DND-41 (cell line): ENCODE measurements around the gene TIMM44.
A peak's percentile ranks its signal among the peaks of the same experiment; 100 is the strongest.

Experiments
- ATAC-seq: fragments of 200-7000 bp; cut with Tn5 transposase; 3 replicates; pipeline ENCODE4 v1.9.1; 2021; ENCODE audit warnings: low read depth; ENCODE audit not compliant: insufficient read depth
- DNase-seq: peaks from one replicate; pipeline ENCODE4 v3.0.0-alpha.2; 2020
- H2AFZ ChIP-seq: 2 replicates; pipeline ENCODE4 v1.6.0; 2012; ENCODE audit warnings: low read depth, low read length
- H3K27ac ChIP-seq: 2 replicates; pipeline ENCODE4 v1.5.1; 2012; ENCODE audit warnings: low read length, inconsistent platforms
- H3K27me3 ChIP-seq: fragments of 200-600 bp; sonication (generic); 2 replicates; pipeline ENCODE4 v1.6.0; 2012; ENCODE audit warnings: low read length, mild to moderate bottlenecking, inconsistent platforms; ENCODE audit not compliant: insufficient read depth, poor library complexity
- H3K36me3 ChIP-seq: 2 replicates; pipeline ENCODE4 v1.5.1; 2012; ENCODE audit warnings: low read length, inconsistent platforms; ENCODE audit not compliant: insufficient read depth
- H3K4me1 ChIP-seq: 2 replicates; pipeline ENCODE4 v1.5.1; 2012; ENCODE audit warnings: mild to moderate bottlenecking, low read length; ENCODE audit not compliant: insufficient read depth
- H3K4me2 ChIP-seq: 2 replicates; pipeline ENCODE4 v1.6.0; 2012; ENCODE audit warnings: mild to moderate bottlenecking, moderate library complexity, low read length, inconsistent platforms; ENCODE audit not compliant: insufficient read depth
- H3K4me3 ChIP-seq, 2 experiments: fragments of 200-600 bp in 1 of 2; shearing (Covaris generic) in 1 of 2; 2 replicates each; pipeline ENCODE4 v1.5.1; 2012 to 2016; ENCODE audit warnings: inconsistent platforms in 2 of 2, low read length in 2 of 2, mild to moderate bottlenecking in 2 of 2, low read depth in 1 of 2, moderate library complexity in 1 of 2
- H3K79me2 ChIP-seq: 2 replicates; pipeline ENCODE4 v1.6.0; 2012; ENCODE audit warnings: low read length, inconsistent platforms; ENCODE audit not compliant: insufficient read depth
- H3K9ac ChIP-seq: 2 replicates; pipeline ENCODE4 v1.6.0; 2012; ENCODE audit warnings: low read depth, mild to moderate bottlenecking, inconsistent platforms, low read length, moderate library complexity
- H3K9me3 ChIP-seq: 2 replicates; pipeline ENCODE4 v1.5.1; 2012; ENCODE audit warnings: low read length, moderate library complexity, mild to moderate bottlenecking, inconsistent platforms; ENCODE audit not compliant: insufficient read depth, severe bottlenecking
- H4K20me1 ChIP-seq: 2 replicates; pipeline ENCODE4 v1.6.0; 2012; ENCODE audit warnings: low read length; ENCODE audit not compliant: insufficient read depth
- CTCF ChIP-seq: IDR thresholded peaks from 2 replicates; pipeline ENCODE4 v1.5.1; 2012; ENCODE audit warnings: borderline replicate concordance, low read length, moderate library complexity, mild to moderate bottlenecking; ENCODE audit not compliant: poor library complexity, severe bottlenecking; ENCODE audit errors: extremely low read depth
- EZH2 ChIP-seq: IDR thresholded peaks from 3 replicates; pipeline ENCODE4 v1.6.1; 2012; ENCODE audit warnings: borderline replicate concordance, low read depth, mild to moderate bottlenecking, moderate library complexity, low read length, inconsistent platforms; ENCODE audit not compliant: severe bottlenecking

Gene TIMM44, protein sequence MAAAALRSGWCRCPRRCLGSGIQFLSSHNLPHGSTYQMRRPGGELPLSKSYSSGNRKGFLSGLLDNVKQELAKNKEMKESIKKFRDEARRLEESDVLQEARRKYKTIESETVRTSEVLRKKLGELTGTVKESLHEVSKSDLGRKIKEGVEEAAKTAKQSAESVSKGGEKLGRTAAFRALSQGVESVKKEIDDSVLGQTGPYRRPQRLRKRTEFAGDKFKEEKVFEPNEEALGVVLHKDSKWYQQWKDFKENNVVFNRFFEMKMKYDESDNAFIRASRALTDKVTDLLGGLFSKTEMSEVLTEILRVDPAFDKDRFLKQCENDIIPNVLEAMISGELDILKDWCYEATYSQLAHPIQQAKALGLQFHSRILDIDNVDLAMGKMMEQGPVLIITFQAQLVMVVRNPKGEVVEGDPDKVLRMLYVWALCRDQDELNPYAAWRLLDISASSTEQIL

DNA sequence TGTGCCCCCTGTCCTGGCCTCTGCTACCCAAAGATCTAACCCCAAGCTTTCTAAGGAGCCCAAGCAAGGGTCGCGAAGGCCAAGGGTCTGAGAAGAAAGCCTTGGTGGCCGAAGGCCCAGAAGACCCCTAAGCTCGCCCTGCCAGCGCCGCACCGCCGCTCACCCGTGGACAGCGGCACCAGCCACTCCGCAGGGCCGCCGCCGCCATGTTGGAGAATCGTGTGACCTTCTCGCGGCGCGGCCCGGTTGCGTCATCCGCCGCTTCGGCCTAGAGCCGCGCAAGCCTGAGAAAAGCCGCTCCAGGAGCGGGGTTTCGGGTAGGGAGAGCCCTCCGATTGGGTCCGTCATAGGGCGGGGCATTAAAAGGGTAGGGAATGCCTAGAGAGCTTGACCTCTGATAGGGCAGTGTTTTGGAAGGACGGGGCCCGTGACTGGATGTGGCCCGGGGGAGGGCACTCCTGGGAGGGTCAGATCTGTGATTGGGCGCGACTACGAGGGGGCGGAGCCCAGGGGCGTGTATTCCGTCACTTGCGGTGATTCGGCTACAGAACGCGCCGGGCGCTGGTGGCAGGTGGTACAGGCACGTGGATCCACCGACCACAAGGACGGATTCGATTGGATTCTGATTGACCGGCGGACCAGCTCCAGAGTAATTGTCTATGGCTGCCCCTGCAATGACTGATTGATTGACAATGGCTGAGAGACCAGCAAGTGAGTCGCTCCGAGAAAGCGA lies at the start of gene TIMM44:
Gene TIMM44, minus strand, starts transcription at position 223 of the 733 bp plus-strand sequence. Its CDS starts 15 bp downstream, at position 208.
- Histone ChIP-seq H2AFZ (peak within 1 kb of the TSS; percentile 91), H3K79me2 (peaks cover 54% of the 10 kb centered on the region), H3K36me3 (peaks cover 32% of the 10 kb centered on the region), H3K9ac (peak within 1 kb of the TSS; percentile 96), H3K9me3 (no peaks in the 10 kb centered on the region), H3K4me2 (peak within 1 kb of the TSS; percentile 92), H3K4me3 (peak within 1 kb of the TSS; percentile 94 to 97), H3K4me1 (peaks cover 44% of the 10 kb centered on the region), H4K20me1 (peaks cover 24% of the 10 kb centered on the region), H3K27me3 (no peaks in the 10 kb centered on the region), H3K27ac (peak within 1 kb of the TSS; percentile 92)
- peak; percentile 100 for DNase-seq
- ATAC-seq = peak; percentile 97
- TF ChIP-seq CTCF = no peak
- no peak for TF ChIP-seq EZH2

DNA sequence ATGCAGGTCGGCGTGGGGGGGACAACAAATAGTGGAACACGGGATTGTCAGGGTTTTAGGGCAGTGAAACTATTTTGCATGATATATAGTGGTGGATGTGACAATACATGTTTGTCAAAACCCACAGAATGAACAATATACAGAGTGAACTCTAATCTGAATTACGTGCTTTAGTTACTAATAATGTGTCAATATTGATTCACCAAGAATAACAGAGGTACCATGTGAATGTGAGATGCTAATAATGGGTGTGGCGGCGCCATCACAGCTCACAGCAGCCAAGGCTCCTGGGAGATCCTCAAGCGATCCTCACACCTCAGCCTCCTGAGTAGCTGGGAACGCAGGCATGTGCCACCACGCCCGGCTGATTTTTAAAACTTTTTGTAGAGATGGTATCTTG lies 49.1 kb upstream of the TIMM44 start:
- peaks cover 98% of the 10 kb centered on the region for H3K79me2 ChIP-seq
- H3K4me1 ChIP-seq = peaks cover 3% of the 10 kb centered on the region
- H3K36me3 ChIP-seq = peaks cover 75% of the 10 kb centered on the region
- no peaks in the 10 kb centered on the region for H3K9me3 ChIP-seq
- no peak overlapping the region for H2AFZ ChIP-seq
- no peak overlapping the region for H3K4me2 ChIP-seq
- DNase-seq (no peak), ATAC-seq (no peak)
- H4K20me1 ChIP-seq = peaks cover 89% of the 10 kb centered on the region
- no peak overlapping the region for H3K4me3 ChIP-seq
- H3K27ac ChIP-seq = no peak overlapping the region
- no peaks in the 10 kb centered on the region for H3K27me3 ChIP-seq
- H3K9ac ChIP-seq = no peak overlapping the region
- TF ChIP-seq CTCF = no peak
- no peak for TF ChIP-seq EZH2

DNA sequence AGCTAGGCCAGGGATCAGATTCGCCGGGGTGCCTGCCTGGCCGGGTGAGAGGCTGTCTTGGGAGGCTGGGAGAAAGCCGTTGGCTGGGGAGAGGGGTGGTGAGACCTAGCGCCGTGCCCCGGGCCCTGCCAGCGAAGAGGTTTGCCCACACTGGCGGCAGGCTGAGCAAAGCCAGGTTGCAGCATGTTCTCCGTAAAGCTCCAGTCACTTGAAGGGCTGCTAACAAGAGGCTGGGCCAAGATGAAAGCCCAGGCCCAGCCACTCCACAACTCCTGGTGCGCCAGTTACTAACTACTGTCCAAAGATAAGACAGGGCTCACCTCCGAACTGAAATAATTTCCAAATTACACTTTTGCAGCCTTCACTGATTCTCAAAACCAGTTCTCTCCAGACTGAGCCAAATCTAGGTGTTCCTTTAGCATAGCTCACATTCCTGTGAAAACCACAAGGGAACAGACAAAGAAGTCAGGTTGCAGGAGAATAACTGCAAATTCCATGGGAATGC lies 45.7 kb upstream of the TIMM44 start:
- H3K79me2 ChIP-seq = peaks cover 98% of the 10 kb centered on the region

More for the DNA sequence above, 45.7 kb upstream of the TIMM44 start:
- H2AFZ ChIP-seq = no peak overlapping the region
- ATAC-seq (no peak), DNase-seq (no peak)
- TF ChIP-seq EZH2 (no peak), CTCF (no peak)
- peaks cover 90% of the 10 kb centered on the region for H4K20me1 ChIP-seq
- no peaks in the 10 kb centered on the region for H3K9me3 ChIP-seq
- no peak overlapping the region for H3K9ac ChIP-seq
- H3K4me3 ChIP-seq = no peak overlapping the region
- H3K27ac ChIP-seq = no peak overlapping the region
- H3K27me3 ChIP-seq = no peaks in the 10 kb centered on the region
- H3K36me3 ChIP-seq = peaks cover 94% of the 10 kb centered on the region
- H3K4me1 ChIP-seq = no peaks in the 10 kb centered on the region
- H3K4me2 ChIP-seq = no peak overlapping the region
